NCI-H1694 treated with DMSO at 0.1 percent for 48 hours (cell line): ENCODE data around the gene RASSF4.

Source experiments
- DNase-seq: peaks from one replicate; lab custom pipeline; 2025; lab: John Stamatoyannopoulos, UW

The RASSF4 gene

GRCh38 chr10:44975431-44976331 lies 16.1 kb downstream of the RASSF4 start:
- peak; percentile 9 for DNase-seq

GRCh38 chr10:44976352-44977198 lies 17.0 kb downstream of the RASSF4 start:
- DNase-seq = no peak

DNA sequence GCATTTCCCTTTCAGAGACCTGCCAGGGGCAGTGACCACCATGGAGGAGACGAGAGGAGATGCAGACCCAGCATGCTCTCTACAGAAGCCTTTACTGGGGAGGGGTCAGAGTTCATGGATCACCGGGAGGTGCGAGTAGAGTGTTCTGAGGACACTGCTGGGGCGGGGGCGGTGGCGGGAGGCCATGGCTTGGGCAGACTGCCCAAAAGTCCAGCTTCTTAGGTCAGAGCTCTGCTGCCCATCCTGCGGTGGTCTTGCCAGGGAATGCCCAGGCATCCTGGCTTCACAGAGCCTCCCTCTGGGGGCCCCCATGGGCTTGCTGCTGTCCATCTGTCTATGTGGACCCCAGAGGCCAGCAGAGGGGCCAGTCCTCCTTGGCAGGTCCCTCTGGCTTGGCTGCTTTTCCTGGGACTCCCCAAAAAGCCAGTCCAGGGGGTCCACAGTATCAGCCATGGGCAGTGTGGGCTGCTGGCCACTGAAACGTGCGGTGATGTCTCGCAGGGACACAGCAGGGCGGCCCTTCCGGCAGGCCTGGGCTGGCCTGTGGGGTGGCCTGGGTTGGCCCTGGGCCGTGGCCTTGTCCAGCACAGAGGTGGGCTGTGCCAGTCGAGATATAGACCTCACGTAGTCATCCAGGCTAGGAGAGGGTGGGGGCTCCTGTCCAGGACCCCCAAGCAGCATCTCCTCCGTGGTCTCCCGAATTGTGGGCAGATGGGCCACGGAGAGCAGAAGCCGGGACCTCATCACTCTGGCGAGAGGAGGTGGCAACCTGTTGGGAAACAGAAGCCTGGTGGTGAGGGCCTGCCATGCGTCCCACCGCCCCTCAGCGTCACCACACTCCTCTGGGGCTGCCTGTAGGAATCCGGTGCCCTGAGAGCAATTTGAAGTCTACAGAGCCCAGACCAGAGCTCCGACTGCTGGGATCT lies 17.9 kb downstream of the RASSF4 start:
- DNase-seq = no peak

GRCh38 chr10:44978213-44978569 lies 18.6 kb downstream of the RASSF4 start:
- DNase-seq = no peak

GRCh38 chr10:44978570-44979280 lies 19.1 kb downstream of the RASSF4 start, which contains the start of gene DEPP1:
DEPP1 (minus strand) TSS chr10:44978809; CDS start chr10:44978030, 779 bp downstream.
- DNase-seq = peak; percentile 93

GRCh38 chr10:44979281-44980191 lies 19.9 kb downstream of the RASSF4 start:
- no peak for DNase-seq

DNA sequence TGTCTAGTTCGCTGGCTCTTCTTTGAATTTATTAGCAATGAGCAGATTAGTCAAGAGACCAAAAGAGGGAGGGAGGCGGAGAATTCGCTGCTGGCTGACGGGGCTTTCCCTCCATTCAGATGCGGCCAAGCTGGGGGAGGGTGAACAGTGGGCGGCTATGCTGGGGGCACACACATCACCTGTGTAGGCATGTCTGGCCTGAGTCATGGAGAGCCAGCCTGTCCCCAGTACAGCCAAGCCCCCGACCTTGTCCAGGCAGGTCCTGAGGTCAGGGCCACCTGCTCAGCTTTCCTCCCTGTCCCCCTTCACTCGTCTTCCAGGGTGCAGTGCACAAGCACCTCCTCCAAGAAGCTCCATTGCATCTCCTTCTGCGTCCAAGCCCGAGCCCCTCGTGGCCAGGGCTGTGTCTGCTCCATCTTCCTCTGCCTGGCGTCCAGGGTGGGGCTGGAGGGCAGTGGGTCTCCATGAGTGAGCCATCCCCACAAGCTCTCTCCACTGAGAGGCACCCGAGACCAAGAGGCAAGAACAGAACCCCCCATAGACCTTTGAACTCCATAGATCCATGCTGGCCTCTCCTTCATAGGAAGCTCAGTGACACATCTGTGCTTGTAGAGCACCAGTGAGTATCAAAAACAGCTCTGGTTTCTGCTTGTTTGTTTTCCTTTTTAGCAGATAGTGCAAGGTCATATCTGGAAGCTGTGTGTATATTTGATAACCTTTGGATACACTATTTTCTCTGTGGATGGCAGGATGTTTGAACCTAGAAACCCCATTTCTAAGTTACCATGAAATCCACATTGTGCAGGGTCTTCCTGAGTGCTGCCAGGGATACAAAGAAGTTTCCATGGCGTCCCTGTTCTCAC lies 20.9 kb downstream of the RASSF4 start:
- no peak for DNase-seq

GRCh38 chr10:44981172-44982113 lies 21.8 kb downstream of the RASSF4 start:
- no peak for DNase-seq

DNA sequence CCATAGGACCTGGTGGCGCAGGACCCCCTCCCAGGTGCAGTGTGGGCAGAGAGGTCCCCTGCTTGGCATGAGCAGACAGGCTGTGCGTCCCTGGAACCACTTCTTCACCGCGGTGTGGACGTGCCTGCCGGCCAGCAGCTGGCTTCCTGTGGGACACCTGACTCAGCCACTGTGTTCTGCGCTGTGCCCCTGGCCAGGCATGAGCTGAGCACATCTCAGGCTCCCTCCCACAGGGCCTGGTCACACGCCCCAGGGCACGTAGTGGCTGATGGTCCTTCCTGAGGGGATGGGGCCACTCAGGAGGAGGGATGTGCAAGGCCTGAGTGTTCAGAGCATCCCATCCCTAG lies 22.5 kb downstream of the RASSF4 start:
- no peak for DNase-seq

DNA sequence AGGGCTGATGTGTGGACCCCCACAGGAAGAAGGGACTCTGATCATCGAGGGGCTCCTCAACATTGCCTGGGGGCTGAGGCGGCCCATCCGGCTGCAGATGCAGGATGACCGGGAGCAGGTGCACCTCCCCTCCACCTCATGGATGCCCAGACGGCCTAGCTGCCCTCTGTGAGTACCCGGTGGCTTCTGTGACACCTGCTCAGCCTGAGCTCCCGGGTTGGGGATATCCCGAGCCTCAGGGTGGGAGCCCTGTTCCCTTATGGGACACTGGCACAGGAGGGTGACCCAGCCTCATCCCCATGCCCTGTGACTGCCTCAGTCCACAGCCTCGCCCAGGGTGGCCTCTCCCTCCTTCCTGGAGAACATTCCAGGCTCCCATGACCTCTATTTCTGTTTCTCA lies 22.9 kb downstream of the RASSF4 start:
- no peak for DNase-seq

DNA sequence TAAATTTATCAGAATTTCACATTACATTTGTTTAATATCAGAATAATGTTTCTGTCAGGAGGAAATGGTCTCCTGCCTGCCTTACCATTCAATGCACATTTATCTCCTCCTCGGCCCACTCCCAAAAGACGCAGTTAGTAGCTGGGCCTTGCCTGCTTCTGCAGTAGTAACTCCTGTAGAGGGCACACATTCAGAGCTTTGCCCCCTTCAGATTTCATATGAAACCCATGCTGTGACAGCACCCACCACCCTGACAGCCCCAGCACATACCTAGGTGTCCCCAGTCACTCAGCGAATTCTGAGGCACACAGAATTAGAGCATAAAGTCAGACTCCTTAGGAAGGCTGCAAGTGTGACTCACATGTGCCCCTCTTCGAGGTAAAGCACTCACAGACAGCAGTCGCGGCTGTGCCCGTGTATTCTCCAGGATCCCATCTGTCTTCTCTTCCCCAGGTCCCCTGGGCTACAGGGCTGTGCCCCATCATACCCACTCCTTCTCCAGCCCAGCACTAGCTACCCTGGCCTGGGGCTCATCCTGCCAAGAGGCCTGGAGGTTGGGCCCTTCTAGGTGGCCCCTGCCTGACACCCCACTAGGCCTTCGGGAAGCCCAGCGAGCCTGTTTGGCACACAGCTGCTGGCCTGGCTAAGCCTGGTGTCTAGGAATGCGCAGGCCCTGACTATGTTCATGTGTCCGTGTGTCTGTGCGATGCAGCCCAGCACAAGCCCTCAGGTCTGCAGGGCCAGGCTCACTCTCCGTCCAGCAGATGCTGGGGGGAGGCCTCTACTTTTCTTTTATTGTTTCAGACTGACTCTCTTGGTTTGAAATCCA lies 23.7 kb downstream of the RASSF4 start:
- no peak for DNase-seq

GRCh38 chr10:44983895-44984278 lies 24.3 kb downstream of the RASSF4 start:
- no peak for DNase-seq

- DNase-seq = no peak
These were observed 25.1 kb downstream of the RASSF4 start for GRCh38 chr10:44984671-44985101.

DNA sequence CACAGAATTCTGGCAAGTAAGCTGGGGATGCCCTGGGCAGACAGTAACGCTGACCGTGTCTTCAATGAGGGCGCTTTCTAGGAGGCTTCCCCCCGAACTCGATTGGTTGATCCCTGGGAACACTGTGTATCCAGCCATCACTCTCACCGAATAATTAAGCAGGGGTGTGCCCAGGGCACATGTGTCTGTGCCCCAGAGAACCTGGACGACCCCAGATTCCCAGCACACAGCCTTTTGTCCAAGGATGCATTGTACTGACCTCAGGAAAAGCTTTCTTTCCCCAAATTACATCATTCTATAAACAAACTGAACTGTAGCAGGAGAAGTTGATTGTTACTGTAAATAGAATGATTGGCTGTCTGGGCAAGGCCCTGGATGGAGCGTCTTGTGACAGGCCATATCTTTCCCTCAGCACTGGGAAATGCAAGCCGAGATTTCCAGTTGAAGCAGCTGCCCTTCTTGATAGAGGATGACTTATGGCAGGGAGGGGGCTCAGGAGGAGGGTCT lies 25.6 kb downstream of the RASSF4 start:
- no peak for DNase-seq

GRCh38 chr10:44986179-44986578 lies 26.6 kb downstream of the RASSF4 start:
- no peak for DNase-seq

DNA sequence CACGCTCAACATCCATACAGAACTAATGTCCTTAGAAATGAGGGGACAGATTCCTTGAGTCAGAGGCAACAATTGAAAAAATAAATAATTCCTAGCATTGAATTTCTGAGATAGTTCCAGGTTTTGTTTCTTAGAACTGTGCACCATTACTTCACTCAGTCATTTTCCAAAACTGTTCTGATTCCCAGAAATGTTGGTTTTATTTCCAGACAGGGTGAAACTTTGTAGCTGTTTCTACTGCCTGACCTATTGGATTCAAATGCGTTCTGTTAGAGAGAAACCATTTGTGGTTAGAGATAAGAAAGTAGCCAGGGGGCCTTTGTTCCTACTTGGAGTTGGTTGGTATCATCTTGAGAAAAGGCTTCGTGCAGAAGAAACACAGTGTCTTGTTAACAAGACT lies 27.1 kb downstream of the RASSF4 start:
- DNase-seq = no peak
